Central memory CD8-positive, alpha-beta T cell (primary cell): ENCODE measurements around the gene KIAA1671.

Source experiments
- ATAC-seq: fragments of 150-1000 bp; cut with Tn5 transposase; replicated peaks from 2 replicates; pipeline ENCODE4 v1.10.0; 2022; ENCODE audit warnings: mild to moderate bottlenecking, moderate FRiP score, moderate number of reproducible peaks; ENCODE audit not compliant: poor library complexity, severe bottlenecking; ENCODE audit errors: extremely low read depth
- DNase-seq, 2 donors: peaks; one replicate each; pipeline ENCODE4 v3.0.0; 2021; ENCODE audit warnings: low spot score in 2 of 2
- H3K27ac Mint-ChIP-seq: one replicate; pipeline ENCODE4 v1.8.0; 2022; ENCODE audit warnings: low read depth, mild to moderate bottlenecking, moderate library complexity, mixed read lengths
- H3K27me3 Mint-ChIP-seq: one replicate; pipeline ENCODE4 v1.8.0; 2022; ENCODE audit warnings: mixed read lengths
- H3K36me3 Mint-ChIP-seq: one replicate; pipeline ENCODE4 v1.8.0; 2022; ENCODE audit warnings: mild to moderate bottlenecking, moderate library complexity, mixed read lengths; ENCODE audit not compliant: insufficient read depth
- H3K4me1 Mint-ChIP-seq: one replicate; pipeline ENCODE4 v1.8.0; 2022; ENCODE audit warnings: mixed read lengths
- H3K4me3 Mint-ChIP-seq: one replicate; pipeline ENCODE4 v1.8.0; 2022; ENCODE audit warnings: mild to moderate bottlenecking, moderate library complexity, mixed read lengths
- H3K9me3 Mint-ChIP-seq: one replicate; pipeline ENCODE4 v1.8.0; 2022; ENCODE audit warnings: mixed read lengths

Gene KIAA1671

DNA sequence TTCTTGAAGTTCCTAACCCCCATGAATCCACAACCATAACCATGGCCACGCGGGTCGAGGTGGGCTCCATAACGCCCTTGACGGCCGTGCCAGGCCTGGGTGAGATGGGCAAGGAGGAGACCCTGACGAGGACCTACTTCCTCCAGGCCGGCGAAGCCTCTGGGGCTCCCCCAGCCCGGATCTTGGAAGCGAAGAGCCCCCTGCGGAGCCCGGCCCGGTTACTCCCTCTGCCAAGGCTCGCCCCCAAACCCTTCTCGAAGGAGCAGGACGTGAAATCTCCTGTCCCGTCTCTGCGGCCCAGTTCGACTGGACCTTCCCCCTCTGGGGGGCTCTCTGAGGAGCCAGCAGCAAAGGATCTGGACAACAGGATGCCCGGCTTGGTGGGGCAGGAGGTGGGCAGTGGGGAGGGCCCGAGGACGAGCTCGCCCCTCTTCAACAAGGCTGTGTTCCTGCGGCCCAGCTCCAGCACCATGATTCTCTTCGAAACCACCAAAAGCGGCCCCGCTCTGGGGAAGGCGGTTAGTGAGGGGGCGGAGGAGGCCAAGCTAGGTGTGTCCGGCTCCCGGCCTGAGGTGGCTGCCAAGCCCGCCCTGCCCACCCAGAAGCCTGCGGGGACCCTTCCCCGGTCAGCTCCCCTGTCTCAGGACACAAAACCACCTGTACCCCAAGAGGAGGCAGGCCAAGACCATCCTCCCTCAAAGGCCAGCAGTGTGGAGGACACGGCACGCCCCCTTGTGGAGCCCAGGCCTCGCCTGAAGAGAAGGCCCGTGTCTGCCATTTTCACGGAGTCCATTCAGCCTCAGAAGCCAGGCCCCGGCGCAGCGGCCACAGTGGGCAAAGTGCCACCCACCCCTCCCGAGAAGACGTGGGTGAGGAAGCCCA is 75.7 kb downstream of the KIAA1671 start:
- H3K4me3 Mint-ChIP-seq = no peak overlapping the region
- no peaks in the 10 kb centered on the region for H3K9me3 Mint-ChIP-seq
- H3K27me3 Mint-ChIP-seq = no peaks in the 10 kb centered on the region
- ATAC-seq = no peak
- no peak overlapping the region for H3K27ac Mint-ChIP-seq
- peaks cover 5% of the 10 kb centered on the region for H3K4me1 Mint-ChIP-seq
- peaks cover 2% of the 10 kb centered on the region for H3K36me3 Mint-ChIP-seq
- DNase-seq = no peak

DNA sequence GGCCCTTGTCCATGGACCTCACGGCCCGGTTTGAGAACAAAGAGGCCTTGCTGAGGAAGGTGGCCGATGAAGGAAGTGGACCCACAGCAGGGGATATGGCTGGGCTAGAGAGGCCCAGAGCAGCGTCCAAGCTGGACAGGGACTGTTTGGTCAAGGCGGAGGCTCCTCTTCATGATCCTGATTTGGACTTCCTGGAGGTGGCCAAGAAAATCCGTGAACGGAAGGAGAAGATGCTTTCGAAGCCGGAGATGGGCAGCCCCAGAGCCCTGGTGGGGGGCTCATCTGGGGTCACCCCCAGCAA is 76.3 kb downstream of the KIAA1671 start:
- H3K9me3 Mint-ChIP-seq = no peaks in the 10 kb centered on the region
- H3K4me3 Mint-ChIP-seq = no peak overlapping the region
- DNase-seq = no peak
- H3K36me3 Mint-ChIP-seq = peaks cover 2% of the 10 kb centered on the region
- H3K27ac Mint-ChIP-seq = no peak overlapping the region
- no peak for ATAC-seq
- no peaks in the 10 kb centered on the region for H3K27me3 Mint-ChIP-seq
- peaks cover 5% of the 10 kb centered on the region for H3K4me1 Mint-ChIP-seq

GRCh38 chr22:25029181-25029580 is 76.7 kb downstream of the KIAA1671 start:
- Mint-ChIP-seq H3K27ac (no peak overlapping the region), H3K36me3 (peaks cover 2% of the 10 kb centered on the region), H3K27me3 (peaks cover 3% of the 10 kb centered on the region), H3K4me1 (peaks cover 5% of the 10 kb centered on the region), H3K9me3 (no peaks in the 10 kb centered on the region), H3K4me3 (no peak overlapping the region)
- ATAC-seq (no peak), DNase-seq (no peak)

- Mint-ChIP-seq H3K27ac (no peak overlapping the region), H3K9me3 (no peaks in the 10 kb centered on the region), H3K36me3 (peaks cover 2% of the 10 kb centered on the region), H3K4me3 (no peak overlapping the region), H3K27me3 (peaks cover 9% of the 10 kb centered on the region), H3K4me1 (peaks cover 5% of the 10 kb centered on the region)
- ATAC-seq = no peak
- no peak for DNase-seq
These were observed 78.1 kb downstream of the KIAA1671 start for GRCh38 chr22:25030636-25031035.

DNA sequence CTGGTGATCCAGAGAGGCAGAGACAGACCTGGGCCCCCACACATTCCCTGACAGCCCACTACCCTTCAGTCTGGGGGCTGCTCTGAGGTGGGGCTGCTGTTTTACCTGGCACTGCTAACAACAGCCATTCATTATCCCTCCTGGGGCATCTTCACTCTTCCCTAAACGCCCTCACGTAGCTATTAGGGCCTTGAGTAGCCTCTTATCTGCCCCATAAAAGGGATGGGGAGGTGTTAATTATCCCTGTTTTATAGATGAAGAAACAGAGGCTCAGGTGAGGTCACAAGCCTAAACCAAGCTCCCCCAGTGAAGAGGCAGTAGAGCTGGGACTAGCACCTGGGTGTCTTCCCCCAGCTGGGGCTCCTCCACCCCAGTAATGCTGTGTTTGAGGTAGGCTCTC is 79.5 kb downstream of the KIAA1671 start:
- no peaks in the 10 kb centered on the region for H3K9me3 Mint-ChIP-seq
- H3K4me1 Mint-ChIP-seq = no peaks in the 10 kb centered on the region
- peaks cover 2% of the 10 kb centered on the region for H3K36me3 Mint-ChIP-seq
- no peak overlapping the region for H3K27ac Mint-ChIP-seq
- no peak overlapping the region for H3K4me3 Mint-ChIP-seq
- no peak for DNase-seq
- H3K27me3 Mint-ChIP-seq = peaks cover 9% of the 10 kb centered on the region
- no peak for ATAC-seq

GRCh38 chr22:25035715-25036114 is 83.2 kb downstream of the KIAA1671 start:
- Mint-ChIP-seq H3K4me1 (no peaks in the 10 kb centered on the region), H3K9me3 (no peaks in the 10 kb centered on the region), H3K27ac (no peak overlapping the region), H3K27me3 (peaks cover 22% of the 10 kb centered on the region), H3K4me3 (no peak overlapping the region), H3K36me3 (no peaks in the 10 kb centered on the region)
- ATAC-seq = no peak
- no peak for DNase-seq

GRCh38 chr22:25038239-25038638 is 85.7 kb downstream of the KIAA1671 start:
- Mint-ChIP-seq H3K4me3 (no peak overlapping the region), H3K36me3 (no peaks in the 10 kb centered on the region), H3K9me3 (no peaks in the 10 kb centered on the region), H3K4me1 (no peaks in the 10 kb centered on the region), H3K27me3 (peaks cover 22% of the 10 kb centered on the region), H3K27ac (no peak overlapping the region)
- DNase-seq = no peak
- ATAC-seq = no peak

GRCh38 chr22:25038771-25039170 is 86.3 kb downstream of the KIAA1671 start:
- Mint-ChIP-seq H3K27me3 (peaks cover 22% of the 10 kb centered on the region), H3K9me3 (no peaks in the 10 kb centered on the region), H3K36me3 (no peaks in the 10 kb centered on the region), H3K4me3 (no peak overlapping the region), H3K4me1 (no peaks in the 10 kb centered on the region), H3K27ac (no peak overlapping the region)
- ATAC-seq (no peak), DNase-seq (no peak)

DNA sequence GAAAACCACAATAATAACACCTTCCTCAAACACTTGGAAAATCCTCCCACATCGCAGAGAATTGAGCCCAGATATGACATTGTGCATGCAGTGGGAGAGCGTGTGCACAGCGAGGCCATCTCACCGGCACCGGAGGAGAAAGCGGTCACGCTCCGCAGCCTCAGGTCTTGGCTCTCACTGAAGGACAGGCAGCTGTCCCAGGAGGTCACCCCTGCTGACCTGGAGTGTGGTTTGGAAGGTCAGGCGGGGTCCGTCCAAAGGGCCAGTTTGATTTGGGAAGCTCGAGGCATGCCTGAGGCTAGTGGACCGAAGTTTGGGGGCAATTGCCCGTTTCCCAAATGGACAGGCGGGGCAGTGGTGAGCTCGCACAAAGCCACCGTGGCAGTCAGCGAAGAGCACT is 86.7 kb downstream of the KIAA1671 start:
- DNase-seq (no peak), ATAC-seq (no peak)
- Mint-ChIP-seq H3K9me3 (no peaks in the 10 kb centered on the region), H3K36me3 (no peaks in the 10 kb centered on the region), H3K4me3 (no peak overlapping the region), H3K4me1 (no peaks in the 10 kb centered on the region), H3K27ac (no peak overlapping the region), H3K27me3 (peaks cover 17% of the 10 kb centered on the region)

- peaks cover 12% of the 10 kb centered on the region for H3K27me3 Mint-ChIP-seq
- H3K27ac Mint-ChIP-seq = no peak overlapping the region
- H3K9me3 Mint-ChIP-seq = no peaks in the 10 kb centered on the region
- H3K36me3 Mint-ChIP-seq = no peaks in the 10 kb centered on the region
- DNase-seq (no peak), ATAC-seq (no peak)
- H3K4me1 Mint-ChIP-seq = no peaks in the 10 kb centered on the region
- no peak overlapping the region for H3K4me3 Mint-ChIP-seq
These were observed 87.2 kb downstream of the KIAA1671 start for GRCh38 chr22:25039754-25040153.

DNA sequence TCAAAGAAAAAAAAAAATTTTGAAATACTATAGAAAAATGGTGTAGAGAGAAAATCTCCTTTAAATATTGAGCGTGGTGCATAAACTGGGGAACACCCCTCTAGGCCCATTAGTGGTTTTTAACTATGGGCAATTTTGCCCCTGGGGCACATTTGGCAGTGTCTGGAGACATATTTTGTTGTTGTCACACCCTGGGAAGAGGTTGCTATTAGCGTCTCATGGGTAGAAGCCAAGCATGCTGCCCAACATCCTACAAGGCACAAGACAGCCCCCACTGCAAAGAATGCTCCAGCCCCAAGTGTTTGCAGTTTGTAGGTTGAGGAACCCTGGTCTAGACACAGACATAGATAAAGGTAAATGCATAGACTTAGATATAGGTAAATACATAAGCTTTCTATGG is 92.6 kb downstream of the KIAA1671 start:
- no peak overlapping the region for H3K4me3 Mint-ChIP-seq
- peaks cover 4% of the 10 kb centered on the region for H3K36me3 Mint-ChIP-seq
- H3K4me1 Mint-ChIP-seq = peaks cover 5% of the 10 kb centered on the region
- H3K9me3 Mint-ChIP-seq = no peaks in the 10 kb centered on the region
- DNase-seq = no peak
- ATAC-seq = no peak
- no peak overlapping the region for H3K27ac Mint-ChIP-seq
- H3K27me3 Mint-ChIP-seq = no peaks in the 10 kb centered on the region

DNA sequence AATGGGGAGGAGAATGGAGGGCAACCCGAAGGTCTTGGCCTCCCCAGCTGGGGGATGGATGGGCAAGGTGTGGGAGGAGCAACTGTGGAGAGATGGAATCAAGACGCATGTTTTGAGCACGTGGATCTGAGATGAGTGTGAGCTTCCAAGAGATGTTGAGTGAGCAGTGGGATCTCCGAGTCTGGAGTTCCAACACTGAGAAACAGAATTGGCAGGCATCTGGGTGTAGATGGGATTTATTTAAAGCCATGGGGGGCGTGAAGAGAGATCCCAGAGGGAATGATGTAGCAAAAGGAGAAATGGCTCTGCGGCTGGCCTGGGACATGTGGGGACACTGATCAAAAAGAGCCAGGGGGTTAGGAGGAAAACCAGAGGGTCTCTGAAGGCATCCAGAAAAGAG is 95.6 kb downstream of the KIAA1671 start:
- peaks cover 5% of the 10 kb centered on the region for H3K4me1 Mint-ChIP-seq
- no peaks in the 10 kb centered on the region for H3K27me3 Mint-ChIP-seq
- peaks cover 4% of the 10 kb centered on the region for H3K36me3 Mint-ChIP-seq
- no peak overlapping the region for H3K4me3 Mint-ChIP-seq
- DNase-seq (no peak), ATAC-seq (no peak)
- H3K27ac Mint-ChIP-seq = no peak overlapping the region
- no peaks in the 10 kb centered on the region for H3K9me3 Mint-ChIP-seq

DNA sequence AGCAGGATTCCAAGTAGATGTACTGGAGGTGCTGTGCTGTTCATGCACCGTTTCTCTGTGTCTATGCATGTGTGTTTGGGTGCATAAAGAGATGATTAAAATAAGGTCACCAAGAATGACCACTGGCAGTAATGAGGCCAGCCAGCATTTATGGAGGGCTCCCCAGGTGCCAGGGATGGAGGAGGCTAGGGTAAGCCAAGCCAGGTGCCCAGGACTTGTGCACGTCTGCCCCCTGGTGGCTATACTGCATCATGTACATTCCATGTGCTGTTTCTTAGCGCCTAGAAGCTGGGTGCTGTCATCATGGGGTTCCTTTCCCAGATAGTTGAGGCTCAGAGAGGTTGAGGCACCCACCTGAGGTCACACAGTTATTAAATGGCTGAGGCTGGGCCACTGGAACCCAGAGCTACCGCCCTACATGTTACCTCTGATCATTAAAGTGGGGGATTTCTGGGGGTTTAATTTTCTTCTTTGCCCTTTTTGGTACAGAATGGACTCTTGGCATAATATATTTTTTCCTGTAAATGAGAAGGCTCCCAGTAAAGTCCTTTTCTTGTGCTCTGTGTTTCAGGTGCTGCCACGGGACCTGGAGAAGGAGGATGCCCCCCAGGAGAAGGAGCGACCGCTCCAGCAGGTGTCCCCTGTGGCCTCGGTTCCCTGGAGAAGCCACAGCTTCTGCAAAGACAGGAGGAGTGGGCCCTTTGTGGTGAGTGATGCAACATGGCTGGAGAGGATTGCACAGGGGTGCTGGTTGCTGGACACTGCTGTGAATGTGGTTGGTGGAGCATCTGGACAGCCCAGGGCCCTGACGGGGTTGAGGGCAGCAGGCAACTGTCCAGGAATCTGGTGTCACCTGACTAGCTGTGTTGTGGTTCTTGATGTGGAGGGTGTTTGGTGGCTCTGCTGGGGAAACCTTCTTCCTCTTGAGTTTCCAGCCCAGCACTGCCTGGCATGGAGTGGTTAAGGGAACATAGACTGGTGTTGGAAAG is 96.4 kb downstream of the KIAA1671 start:
- Mint-ChIP-seq H3K4me3 (no peak overlapping the region), H3K36me3 (peaks cover 4% of the 10 kb centered on the region), H3K27me3 (no peaks in the 10 kb centered on the region), H3K4me1 (peaks cover 9% of the 10 kb centered on the region), H3K9me3 (no peaks in the 10 kb centered on the region), H3K27ac (no peak overlapping the region)
- DNase-seq = peak; percentile 49 to 63
- ATAC-seq = no peak
